Ishikawa (cell line): ENCODE measurements around the gene PDCD2L.

Source experiments
- CEBPB ChIP-seq: IDR thresholded peaks from 2 replicates; pipeline ENCODE4 v1.6.1; 2012
- CREB1 ChIP-seq: IDR thresholded peaks from 2 replicates; pipeline ENCODE4 v1.6.1; 2012; ENCODE audit warnings: low read depth
- EGR1 ChIP-seq: IDR thresholded peaks from 2 replicates; pipeline ENCODE4 v1.6.1; 2012
- EP300 ChIP-seq: IDR thresholded peaks from 2 replicates; pipeline ENCODE4 v1.6.1; 2012; ENCODE audit warnings: borderline replicate concordance
- FOXM1 ChIP-seq: IDR thresholded peaks from 2 replicates; pipeline ENCODE4 v1.6.1; 2012; ENCODE audit warnings: low read depth, borderline replicate concordance
- NFIC ChIP-seq: IDR thresholded peaks from 2 replicates; pipeline ENCODE4 v1.6.1; 2012
- RAD21 ChIP-seq: IDR thresholded peaks from 2 replicates; pipeline ENCODE4 v1.6.1; 2012; ENCODE audit warnings: low read depth
- REST ChIP-seq: IDR thresholded peaks from 2 replicates; pipeline ENCODE4 v1.6.1; 2012; ENCODE audit warnings: low read depth, mild to moderate bottlenecking
- TAF1 ChIP-seq: IDR thresholded peaks from 2 replicates; pipeline ENCODE4 v1.6.1; 2012; ENCODE audit warnings: low read depth, mild to moderate bottlenecking
- TCF12 ChIP-seq: IDR thresholded peaks from 2 replicates; pipeline ENCODE4 v1.6.1; 2012; ENCODE audit warnings: low read depth
- TEAD4 ChIP-seq: IDR thresholded peaks from 2 replicates; pipeline ENCODE4 v1.6.1; 2012
- YY1 ChIP-seq: IDR thresholded peaks from 2 replicates; pipeline ENCODE4 v1.6.1; 2012; ENCODE audit warnings: low read depth
- ZBTB7A ChIP-seq: IDR thresholded peaks from 2 replicates; pipeline ENCODE4 v1.6.1; 2012; ENCODE audit warnings: low read depth
- TF ChIP-seq, protein P1 (sequence below): IDR thresholded peaks from 2 replicates; pipeline ENCODE4 v1.6.1; 2012
- TF ChIP-seq, protein P2 (sequence below): IDR thresholded peaks from 2 replicates; pipeline ENCODE4 v1.6.1; 2012

PDCD2L gene

DNA sequence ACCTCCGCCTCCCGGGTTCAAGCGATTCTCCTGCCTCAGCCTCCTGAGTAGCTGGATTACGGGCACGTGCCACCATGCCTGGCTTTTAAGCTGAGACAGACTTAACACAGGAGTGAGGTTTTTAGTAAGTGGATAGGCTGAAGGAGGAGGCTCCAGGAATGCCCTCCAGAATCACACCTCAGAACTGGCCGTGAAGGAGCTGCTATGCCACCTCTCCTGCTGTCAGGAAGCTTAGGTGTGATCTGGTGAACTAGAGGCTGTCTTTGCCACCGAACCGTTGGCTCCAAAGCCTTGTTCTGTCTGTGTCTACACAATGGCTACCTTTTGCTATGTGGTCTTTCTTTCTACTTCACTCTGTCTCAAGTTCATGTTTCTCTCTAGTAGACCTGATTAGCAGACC lies 4.2 kb downstream of the PDCD2L start:
- TF ChIP-seq ZBTB7A (no peak), CEBPB (no peak), NFIC (no peak), TEAD4 (no peak), TCF12 (no peak), FOXM1 (no peak), EGR1 (no peak), YY1 (no peak), REST (no peak), TAF1 (no peak), CREB1 (no peak), RAD21 (no peak), EP300 (no peak)
- TF ChIP-seq, protein P1, sequence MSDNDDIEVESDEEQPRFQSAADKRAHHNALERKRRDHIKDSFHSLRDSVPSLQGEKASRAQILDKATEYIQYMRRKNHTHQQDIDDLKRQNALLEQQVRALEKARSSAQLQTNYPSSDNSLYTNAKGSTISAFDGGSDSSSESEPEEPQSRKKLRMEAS, result no peak
- TF ChIP-seq, protein P2, sequence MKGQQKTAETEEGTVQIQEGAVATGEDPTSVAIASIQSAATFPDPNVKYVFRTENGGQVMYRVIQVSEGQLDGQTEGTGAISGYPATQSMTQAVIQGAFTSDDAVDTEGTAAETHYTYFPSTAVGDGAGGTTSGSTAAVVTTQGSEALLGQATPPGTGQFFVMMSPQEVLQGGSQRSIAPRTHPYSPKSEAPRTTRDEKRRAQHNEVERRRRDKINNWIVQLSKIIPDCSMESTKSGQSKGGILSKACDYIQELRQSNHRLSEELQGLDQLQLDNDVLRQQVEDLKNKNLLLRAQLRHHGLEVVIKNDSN, result no peak

DNA sequence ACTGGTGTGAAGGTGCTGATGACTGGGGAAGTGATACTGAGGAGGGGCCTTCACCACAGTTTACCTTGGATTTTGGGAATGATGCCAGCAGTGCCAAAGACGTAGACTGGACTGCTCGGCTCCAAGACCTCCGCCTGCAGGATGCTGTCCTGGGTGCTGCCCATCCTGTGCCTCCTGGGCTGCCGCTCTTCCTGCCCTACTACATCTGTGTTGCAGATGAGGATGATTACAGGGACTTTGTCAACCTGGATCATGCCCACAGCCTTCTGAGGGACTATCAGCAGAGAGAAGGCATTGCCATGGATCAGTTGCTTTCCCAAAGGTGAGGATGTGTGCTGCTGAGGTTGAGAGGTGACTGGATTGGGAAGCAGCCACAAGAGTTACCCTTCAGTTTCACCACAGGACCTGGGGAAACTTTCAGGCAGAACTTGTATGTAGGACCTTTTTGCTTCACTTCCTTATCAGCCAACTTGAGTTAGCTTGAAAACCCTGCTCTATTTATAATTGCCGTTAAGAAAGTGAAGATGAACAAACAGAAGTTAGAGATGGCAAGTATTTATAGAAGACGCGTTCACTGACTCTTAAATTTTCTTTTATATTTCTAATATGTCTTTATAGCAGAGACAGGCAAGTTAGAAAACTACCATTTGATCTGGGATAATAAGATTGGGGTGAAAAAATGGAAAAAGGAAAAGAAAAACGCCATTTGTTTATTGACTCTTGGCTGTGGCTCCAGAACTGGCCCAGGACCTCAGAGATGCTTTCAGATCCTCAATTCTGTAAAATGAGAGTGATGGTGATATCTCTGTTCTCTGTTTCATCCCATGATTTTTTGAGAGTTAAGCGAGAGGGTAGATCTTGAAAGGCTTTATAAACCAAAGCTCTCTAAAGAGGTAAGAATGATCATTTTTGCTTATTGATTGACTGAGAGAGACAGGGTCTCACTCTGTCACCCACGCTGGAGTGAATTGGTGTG lies 5.3 kb downstream of the PDCD2L start:
- no peak for TF ChIP-seq TCF12

- no peak for TF ChIP-seq TCF12
- TF ChIP-seq CEBPB, result no peak
- TF ChIP-seq REST, result no peak
- no peak for TF ChIP-seq CREB1
- TF ChIP-seq EGR1, result no peak
- TF ChIP-seq, protein P1, result no peak
- TF ChIP-seq EP300, result no peak
- TF ChIP-seq, protein P2, result no peak
- TF ChIP-seq ZBTB7A, result no peak
- TF ChIP-seq YY1, result no peak
- TF ChIP-seq TEAD4, result no peak
- TF ChIP-seq FOXM1, result no peak
- TF ChIP-seq RAD21, result no peak
- TF ChIP-seq TAF1, result no peak
- no peak for TF ChIP-seq NFIC
Measured at GRCh38 chr19:34411216-34411615, 7.0 kb downstream of the PDCD2L start.

DNA sequence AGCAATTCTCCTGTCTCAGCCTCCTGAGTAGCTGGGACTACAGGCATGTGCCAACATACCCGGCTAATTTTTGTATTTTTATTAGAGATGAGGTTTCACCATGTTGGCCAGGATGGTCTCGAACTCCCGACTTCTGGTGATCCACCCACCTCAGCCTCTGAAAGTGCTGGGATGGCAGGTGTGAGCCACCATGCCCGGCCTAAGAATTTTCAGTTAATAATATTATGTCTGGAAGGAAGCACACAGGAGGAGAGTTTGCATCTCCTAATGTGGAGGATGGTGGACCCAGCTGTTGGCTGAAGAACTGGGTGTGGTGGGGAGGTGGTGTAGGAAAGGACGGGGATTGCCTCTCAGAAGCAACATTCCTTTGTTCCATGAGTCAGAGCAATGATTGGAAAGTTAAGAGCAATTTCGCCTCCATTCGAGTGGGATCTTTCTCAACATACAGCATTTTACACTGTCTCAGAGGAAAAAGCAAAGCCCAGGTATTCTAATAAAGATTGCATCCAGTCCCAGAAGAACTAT lies 11.9 kb downstream of the PDCD2L start:
- TF ChIP-seq RAD21, result no peak
- no peak for TF ChIP-seq TEAD4
- TF ChIP-seq FOXM1, result no peak
- no peak for TF ChIP-seq EP300

DNA sequence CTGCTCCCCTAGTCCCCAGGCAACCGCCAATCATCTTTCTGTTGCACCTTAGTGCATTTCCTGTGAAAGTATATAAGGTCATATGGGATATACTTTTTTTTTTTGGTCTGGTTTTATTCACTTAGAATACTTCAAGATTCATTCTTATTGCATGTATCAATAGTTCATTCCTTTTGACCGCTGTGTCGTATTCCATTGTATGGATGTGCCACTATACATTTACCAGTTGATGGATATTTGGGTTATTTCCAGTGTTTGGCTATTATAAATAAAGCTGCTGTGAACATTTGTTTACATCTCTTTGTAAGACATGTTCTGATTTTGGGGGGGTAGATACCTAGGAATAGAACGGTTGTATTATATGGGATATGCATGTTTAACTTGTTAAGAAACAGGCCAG lies 14.1 kb downstream of the PDCD2L start:
- TF ChIP-seq EP300, result no peak
- no peak for TF ChIP-seq CREB1
- no peak for TF ChIP-seq RAD21
- TF ChIP-seq, protein P1, result no peak
- no peak for TF ChIP-seq TCF12
- TF ChIP-seq TEAD4, result no peak
- no peak for TF ChIP-seq FOXM1
- TF ChIP-seq EGR1, result no peak
- TF ChIP-seq ZBTB7A, result no peak

DNA sequence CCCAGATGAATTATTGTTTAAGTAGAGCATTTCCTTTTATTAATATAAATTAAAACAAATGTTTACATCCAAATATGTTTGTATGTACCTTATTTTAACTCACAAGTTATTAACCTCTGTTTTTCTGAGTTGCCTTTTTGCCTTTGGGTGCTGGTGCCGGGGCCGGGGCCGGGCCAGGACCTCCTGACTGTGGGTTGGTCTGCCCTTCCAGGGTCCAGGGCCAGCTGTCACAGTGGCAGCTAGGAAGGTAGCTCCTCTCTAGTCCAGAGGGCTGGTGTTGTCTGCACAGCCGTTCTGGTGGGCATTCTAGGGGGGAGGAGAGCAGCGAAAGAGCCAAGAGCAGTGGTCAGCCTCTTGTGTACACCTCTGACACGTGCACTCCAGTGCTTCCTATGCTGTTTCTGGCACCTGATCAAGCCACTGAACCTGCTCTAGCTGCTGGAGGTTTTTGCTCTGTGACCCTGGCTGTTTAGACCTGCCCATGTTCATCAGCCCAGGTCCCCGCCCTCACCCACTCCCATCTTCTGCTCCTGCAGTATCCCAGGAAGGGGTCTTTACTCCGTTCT lies 22.0 kb downstream of the PDCD2L start:
- TF ChIP-seq NFIC, result no peak
- TF ChIP-seq ZBTB7A, result no peak
- TF ChIP-seq FOXM1, result no peak
- no peak for TF ChIP-seq YY1
- TF ChIP-seq, protein P1, result no peak
- no peak for TF ChIP-seq EP300
- TF ChIP-seq, protein P2, result no peak
- no peak for TF ChIP-seq TAF1
- TF ChIP-seq RAD21, result no peak
- TF ChIP-seq TEAD4, result no peak
- no peak for TF ChIP-seq CREB1
- TF ChIP-seq REST, result no peak
- no peak for TF ChIP-seq EGR1
